ENCODE results near the gene SLC25A27.

Gene SLC25A27

DNA sequence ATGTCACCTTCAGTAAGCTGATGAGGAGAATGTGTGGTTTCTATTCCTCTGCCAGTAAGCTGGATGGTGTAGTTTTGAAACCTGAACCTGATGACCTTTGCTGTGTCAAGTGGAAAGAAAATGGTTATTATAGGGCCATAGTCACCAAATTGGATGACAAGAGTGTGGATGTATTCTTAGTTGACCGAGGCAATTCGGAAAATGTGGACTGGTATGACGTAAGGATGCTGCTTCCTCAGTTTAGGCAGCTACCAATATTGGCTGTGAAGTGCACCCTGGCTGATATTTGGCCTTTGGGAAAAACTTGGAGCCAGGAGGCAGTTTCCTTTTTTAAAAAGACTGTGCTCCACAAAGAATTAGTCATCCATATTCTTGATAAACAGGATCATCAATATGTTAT lies 36.9 kb downstream of the SLC25A27 start:
- no peaks in the 10 kb centered on the region for H3K27me3 ChIP-seq
- no peaks in the 10 kb centered on the region for H3K4me1 ChIP-seq
- no peaks in the 10 kb centered on the region for H3K9me3 ChIP-seq
- no peak for TF ChIP-seq CTCF (IDR thresholded peaks at IDR 0.05; ENCODE audit: low read depth, low read length)
- H3K4me3 ChIP-seq (ENCODE audit: low read depth, low read length) = no peak overlapping the region
- no peaks in the 10 kb centered on the region for H3K36me3 ChIP-seq
- no peak for DNase-seq

DNA sequence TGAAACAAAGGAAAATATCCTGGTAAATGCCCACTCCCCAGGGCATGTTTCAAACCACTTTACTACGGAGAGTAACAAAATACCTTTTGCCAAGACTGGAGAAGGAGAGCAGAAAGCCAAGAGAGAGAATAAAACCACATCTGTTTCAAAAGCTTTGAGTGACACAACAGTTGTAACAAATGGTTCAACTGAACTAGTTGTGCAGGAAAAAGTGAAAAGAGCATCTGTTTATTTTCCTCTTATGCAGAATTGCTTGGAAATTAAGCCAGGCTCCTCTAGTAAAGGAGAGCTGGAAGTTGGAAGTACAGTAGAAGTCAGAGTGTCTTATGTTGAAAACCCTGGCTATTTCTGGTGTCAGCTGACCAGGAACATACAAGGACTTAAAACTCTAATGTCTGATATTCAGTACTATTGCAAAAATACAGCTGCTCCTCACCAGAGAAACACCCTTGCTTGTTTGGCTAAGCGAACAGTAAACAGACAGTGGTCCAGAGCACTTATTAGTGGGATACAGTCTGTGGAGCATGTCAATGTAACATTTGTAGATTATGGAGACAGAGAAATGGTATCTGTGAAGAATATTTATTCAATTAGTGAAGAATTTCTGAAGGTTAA lies 37.5 kb downstream of the SLC25A27 start:
- H3K4me3 ChIP-seq (ENCODE audit: low read depth, low read length) = no peak overlapping the region
- no peaks in the 10 kb centered on the region for H3K27me3 ChIP-seq
- no peak for TF ChIP-seq CTCF (IDR thresholded peaks at IDR 0.05; ENCODE audit: low read depth, low read length)
- DNase-seq = no peak
- H3K36me3 ChIP-seq = no peaks in the 10 kb centered on the region
- no peaks in the 10 kb centered on the region for H3K9me3 ChIP-seq
- H3K4me1 ChIP-seq = no peaks in the 10 kb centered on the region

GRCh38 chr6:46690911-46691451 lies 38.2 kb downstream of the SLC25A27 start:
- Histone ChIP-seq H3K4me3 (ENCODE audit: low read depth, low read length) (no peak overlapping the region), H3K9me3 (no peaks in the 10 kb centered on the region), H3K36me3 (no peaks in the 10 kb centered on the region), H3K27me3 (no peaks in the 10 kb centered on the region), H3K4me1 (no peaks in the 10 kb centered on the region)
- DNase-seq = no peak
- no peak for TF ChIP-seq CTCF (IDR thresholded peaks at IDR 0.05; ENCODE audit: low read depth, low read length)

GRCh38 chr6:46699970-46700369 lies 47.2 kb downstream of the SLC25A27 start:
- Histone ChIP-seq H3K9me3 (no peaks in the 10 kb centered on the region), H3K36me3 (no peaks in the 10 kb centered on the region), H3K4me1 (no peaks in the 10 kb centered on the region), H3K27me3 (no peaks in the 10 kb centered on the region), H3K4me3 (ENCODE audit: low read depth, low read length) (no peak overlapping the region)
- TF ChIP-seq CTCF (IDR thresholded peaks at IDR 0.05; ENCODE audit: low read depth, low read length) = no peak
- DNase-seq = no peak

DNA sequence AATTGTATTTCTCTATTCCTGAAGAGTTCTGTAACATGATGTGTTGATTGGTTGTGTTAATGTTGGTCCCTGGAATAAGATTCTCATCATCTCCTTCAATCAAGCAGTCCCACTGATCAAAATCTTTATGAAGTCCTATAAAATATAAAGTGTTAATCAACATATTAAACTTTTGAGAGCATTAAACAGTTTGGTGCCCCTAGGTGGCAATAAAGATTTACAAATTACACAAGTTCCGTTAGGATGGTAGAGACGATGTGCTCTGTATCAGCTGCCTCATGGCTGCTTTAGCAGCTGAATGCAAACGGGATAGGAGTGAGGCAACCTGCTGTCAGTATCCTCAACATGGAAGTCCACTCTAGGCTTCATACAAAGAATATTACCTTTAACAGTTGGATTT lies 51.8 kb downstream of the SLC25A27 start:
- Histone ChIP-seq H3K4me3 (ENCODE audit: low read depth, low read length) (no peak overlapping the region), H3K27me3 (no peaks in the 10 kb centered on the region), H3K36me3 (no peaks in the 10 kb centered on the region), H3K4me1 (no peaks in the 10 kb centered on the region), H3K9me3 (no peaks in the 10 kb centered on the region)
- no peak for DNase-seq
- TF ChIP-seq CTCF (IDR thresholded peaks at IDR 0.05; ENCODE audit: low read depth, low read length) = no peak

- H3K4me3 ChIP-seq (ENCODE audit: low read depth, low read length) = no peak overlapping the region
- no peaks in the 10 kb centered on the region for H3K36me3 ChIP-seq
- TF ChIP-seq CTCF (IDR thresholded peaks at IDR 0.05; ENCODE audit: low read depth, low read length) = no peak
- DNase-seq = no peak
- no peaks in the 10 kb centered on the region for H3K4me1 ChIP-seq
- no peaks in the 10 kb centered on the region for H3K27me3 ChIP-seq
- H3K9me3 ChIP-seq = no peaks in the 10 kb centered on the region
These were observed 53.7 kb downstream of the SLC25A27 start for GRCh38 chr6:46706464-46706863.
